HEK293 (cell line): ENCODE results near the gene PPIL3.

Source experiments
- CTCF ChIA-PET: fragments of 350-600 bp; formaldehyde crosslinking; extraction: SDS; loops from one replicate; lab custom pipeline; 2021; ENCODE audit warnings: antibody characterized with exemption; lab: Yijun Ruan, JAX
- POLR2A ChIA-PET: fragments of 300-600 bp; formaldehyde crosslinking; extraction: SDS; loops from one replicate; lab custom pipeline; 2020; ENCODE audit warnings: antibody characterized with exemption, inconsistent platforms; lab: Yijun Ruan, JAX
- H3K27ac ChIP-seq: fragments of 200-500 bp; sonication (Bioruptor generic); 2 replicates; pipeline ENCODE4 v1.5.1; 2014; ENCODE audit warnings: low read depth, low read length, control low read depth, inconsistent platforms; ENCODE audit errors: extremely low read depth
- H3K36me3 ChIP-seq, 2 experiments: fragments of 200-500 bp in 1 of 2; sonication (Bioruptor generic) in 1 of 2; 1 replicate in 1 of 2; 2 replicates in 1 of 2; pipeline ENCODE4 v1.5.1; 2014 to 2017; ENCODE audit warnings: inconsistent platforms in 2 of 2, low read length in 2 of 2; ENCODE audit not compliant: control insufficient read depth in 2 of 2, insufficient read depth in 1 of 2
- H3K4me1 ChIP-seq: fragments of 200-500 bp; sonication (Bioruptor generic); 2 replicates; pipeline ENCODE4 v1.5.1; 2014; ENCODE audit warnings: mild to moderate bottlenecking, low read length, inconsistent platforms; ENCODE audit not compliant: control insufficient read depth, insufficient read depth
- H3K4me3 ChIP-seq: 2 replicates; pipeline ENCODE4 v1.5.1; 2011; ENCODE audit warnings: low read depth, mild to moderate bottlenecking, control low read depth, low read length, moderate library complexity
- H3K9me3 ChIP-seq: fragments of 200-500 bp; sonication (Bioruptor generic); 2 replicates; pipeline ENCODE4 v1.5.1; 2014; ENCODE audit warnings: low read depth, low read length, inconsistent platforms; ENCODE audit not compliant: control insufficient read depth, insufficient read depth
- KLF7 ChIP-seq: fragments of 450-650 bp; formaldehyde crosslinking; IDR thresholded peaks from 2 replicates; pipeline ENCODE4 v1.5.1; 2016; ENCODE audit warnings: missing biosample characterization, missing genetic modification characterization, borderline replicate concordance
- OVOL3 ChIP-seq: fragments of 450-650 bp; formaldehyde crosslinking; IDR thresholded peaks from 2 replicates; pipeline ENCODE4 v1.5.1; 2016; ENCODE audit warnings: missing biosample characterization, missing genetic modification characterization
- ZFP37 ChIP-seq: fragments of 450-650 bp; formaldehyde crosslinking; IDR thresholded peaks from 2 replicates; pipeline ENCODE4 v1.5.1; 2016; ENCODE audit warnings: missing biosample characterization, missing genetic modification characterization
- ZNF175 ChIP-seq: fragments of 450-650 bp; formaldehyde crosslinking; IDR thresholded peaks from 2 replicates; pipeline ENCODE4 v1.5.1; 2016; ENCODE audit warnings: missing biosample characterization, missing genetic modification characterization
- ZNF394 ChIP-seq: fragments of 450-650 bp; formaldehyde crosslinking; IDR thresholded peaks from 2 replicates; pipeline ENCODE4 v1.5.1; 2016; ENCODE audit warnings: missing biosample characterization, missing genetic modification characterization, mild to moderate bottlenecking, moderate library complexity, borderline replicate concordance
- ZNF561 ChIP-seq: fragments of 450-650 bp; IDR thresholded peaks from 2 replicates; pipeline ENCODE4 v1.5.1; 2018; ENCODE audit warnings: missing biosample characterization, missing genetic modification characterization, borderline replicate concordance
- ZNF596 ChIP-seq: fragments of 450-650 bp; IDR thresholded peaks from 2 replicates; pipeline ENCODE4 v1.5.0; 2018; ENCODE audit warnings: missing biosample characterization, mild to moderate bottlenecking, missing genetic modification characterization, moderate library complexity
- ZNF610 ChIP-seq: fragments of 450-650 bp; formaldehyde crosslinking; IDR thresholded peaks from 2 replicates; pipeline ENCODE4 v1.5.1; 2016; ENCODE audit warnings: missing biosample characterization, missing genetic modification characterization, borderline replicate concordance
- ZNF707 ChIP-seq: fragments of 450-650 bp; formaldehyde crosslinking; IDR thresholded peaks from 2 replicates; pipeline ENCODE4 v1.5.1; 2016; ENCODE audit warnings: missing biosample characterization, missing genetic modification characterization
- ZNF776 ChIP-seq: fragments of 450-650 bp; formaldehyde crosslinking; IDR thresholded peaks from 2 replicates; pipeline ENCODE4 v1.5.0; 2017; ENCODE audit warnings: missing biosample characterization, missing genetic modification characterization, borderline replicate concordance
- TF ChIP-seq, protein P1 (sequence below): fragments of 450-650 bp; formaldehyde crosslinking; optimal IDR thresholded peaks from 2 replicates; pipeline ENCODE3; 2016; ENCODE audit warnings: missing biosample characterization, mild to moderate bottlenecking, missing genetic modification characterization
- TF ChIP-seq, protein P2 (sequence below): fragments of 450-650 bp; formaldehyde crosslinking; IDR thresholded peaks from 2 replicates; pipeline ENCODE4 v1.5.1; 2016; ENCODE audit warnings: missing biosample characterization, missing genetic modification characterization
- TF ChIP-seq, protein P3 (sequence below): fragments of 450-650 bp; formaldehyde crosslinking; IDR thresholded peaks from 2 replicates; pipeline ENCODE4 v1.5.1; 2016; ENCODE audit warnings: missing biosample characterization, missing genetic modification characterization

Gene PPIL3

GRCh38 chr2:200845669-200846325 is 43.1 kb downstream of the PPIL3 start (continued):
- TF ChIP-seq, protein P1, sequence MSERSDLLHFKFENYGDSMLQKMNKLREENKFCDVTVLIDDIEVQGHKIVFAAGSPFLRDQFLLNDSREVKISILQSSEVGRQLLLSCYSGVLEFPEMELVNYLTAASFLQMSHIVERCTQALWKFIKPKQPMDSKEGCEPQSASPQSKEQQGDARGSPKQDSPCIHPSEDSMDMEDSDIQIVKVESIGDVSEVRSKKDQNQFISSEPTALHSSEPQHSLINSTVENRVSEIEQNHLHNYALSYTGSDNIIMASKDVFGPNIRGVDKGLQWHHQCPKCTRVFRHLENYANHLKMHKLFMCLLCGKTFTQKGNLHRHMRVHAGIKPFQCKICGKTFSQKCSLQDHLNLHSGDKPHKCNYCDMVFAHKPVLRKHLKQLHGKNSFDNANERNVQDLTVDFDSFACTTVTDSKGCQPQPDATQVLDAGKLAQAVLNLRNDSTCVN (tag by site-specific recombination), result no peak
- TF ChIP-seq ZNF610 (no peak), KLF7 (tag by site-specific recombination) (no peak)

- Histone ChIP-seq H3K4me1 (no peaks in the 10 kb centered on the region), H3K27ac (no peak overlapping the region), H3K4me3 (no peak overlapping the region), H3K9me3 (no peaks in the 10 kb centered on the region), H3K36me3 (no peaks in the 10 kb centered on the region)
- TF ChIP-seq ZNF596 (no peak), ZNF394 (tag by site-specific recombination) (no peak), ZNF707 (tag by site-specific recombination) (no peak), ZFP37 (no peak), ZNF561 (no peak), ZNF175 (tag by site-specific recombination) (no peak), ZNF776 (tag by site-specific recombination) (no peak), OVOL3 (tag by site-specific recombination) (no peak)
- TF ChIP-seq, protein P2, sequence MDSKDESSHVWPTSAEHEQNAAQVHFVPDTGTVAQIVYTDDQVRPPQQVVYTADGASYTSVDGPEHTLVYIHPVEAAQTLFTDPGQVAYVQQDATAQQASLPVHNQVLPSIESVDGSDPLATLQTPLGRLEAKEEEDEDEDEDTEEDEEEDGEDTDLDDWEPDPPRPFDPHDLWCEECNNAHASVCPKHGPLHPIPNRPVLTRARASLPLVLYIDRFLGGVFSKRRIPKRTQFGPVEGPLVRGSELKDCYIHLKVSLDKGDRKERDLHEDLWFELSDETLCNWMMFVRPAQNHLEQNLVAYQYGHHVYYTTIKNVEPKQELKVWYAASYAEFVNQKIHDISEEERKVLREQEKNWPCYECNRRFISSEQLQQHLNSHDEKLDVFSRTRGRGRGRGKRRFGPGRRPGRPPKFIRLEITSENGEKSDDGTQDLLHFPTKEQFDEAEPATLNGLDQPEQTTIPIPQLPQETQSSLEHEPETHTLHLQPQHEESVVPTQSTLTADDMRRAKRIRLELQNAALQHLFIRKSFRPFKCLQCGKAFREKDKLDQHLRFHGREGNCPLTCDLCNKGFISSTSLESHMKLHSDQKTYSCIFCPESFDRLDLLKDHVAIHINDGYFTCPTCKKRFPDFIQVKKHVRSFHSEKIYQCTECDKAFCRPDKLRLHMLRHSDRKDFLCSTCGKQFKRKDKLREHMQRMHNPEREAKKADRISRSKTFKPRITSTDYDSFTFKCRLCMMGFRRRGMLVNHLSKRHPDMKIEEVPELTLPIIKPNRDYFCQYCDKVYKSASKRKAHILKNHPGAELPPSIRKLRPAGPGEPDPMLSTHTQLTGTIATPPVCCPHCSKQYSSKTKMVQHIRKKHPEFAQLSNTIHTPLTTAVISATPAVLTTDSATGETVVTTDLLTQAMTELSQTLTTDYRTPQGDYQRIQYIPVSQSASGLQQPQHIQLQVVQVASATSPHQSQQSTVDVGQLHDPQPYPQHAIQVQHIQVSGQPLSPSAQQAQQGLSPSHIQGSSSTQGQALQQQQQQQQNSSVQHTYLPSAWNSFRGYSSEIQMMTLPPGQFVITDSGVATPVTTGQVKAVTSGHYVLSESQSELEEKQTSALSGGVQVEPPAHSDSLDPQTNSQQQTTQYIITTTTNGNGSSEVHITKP (tag by site-specific recombination), result no peak
- TF ChIP-seq, protein P3, sequence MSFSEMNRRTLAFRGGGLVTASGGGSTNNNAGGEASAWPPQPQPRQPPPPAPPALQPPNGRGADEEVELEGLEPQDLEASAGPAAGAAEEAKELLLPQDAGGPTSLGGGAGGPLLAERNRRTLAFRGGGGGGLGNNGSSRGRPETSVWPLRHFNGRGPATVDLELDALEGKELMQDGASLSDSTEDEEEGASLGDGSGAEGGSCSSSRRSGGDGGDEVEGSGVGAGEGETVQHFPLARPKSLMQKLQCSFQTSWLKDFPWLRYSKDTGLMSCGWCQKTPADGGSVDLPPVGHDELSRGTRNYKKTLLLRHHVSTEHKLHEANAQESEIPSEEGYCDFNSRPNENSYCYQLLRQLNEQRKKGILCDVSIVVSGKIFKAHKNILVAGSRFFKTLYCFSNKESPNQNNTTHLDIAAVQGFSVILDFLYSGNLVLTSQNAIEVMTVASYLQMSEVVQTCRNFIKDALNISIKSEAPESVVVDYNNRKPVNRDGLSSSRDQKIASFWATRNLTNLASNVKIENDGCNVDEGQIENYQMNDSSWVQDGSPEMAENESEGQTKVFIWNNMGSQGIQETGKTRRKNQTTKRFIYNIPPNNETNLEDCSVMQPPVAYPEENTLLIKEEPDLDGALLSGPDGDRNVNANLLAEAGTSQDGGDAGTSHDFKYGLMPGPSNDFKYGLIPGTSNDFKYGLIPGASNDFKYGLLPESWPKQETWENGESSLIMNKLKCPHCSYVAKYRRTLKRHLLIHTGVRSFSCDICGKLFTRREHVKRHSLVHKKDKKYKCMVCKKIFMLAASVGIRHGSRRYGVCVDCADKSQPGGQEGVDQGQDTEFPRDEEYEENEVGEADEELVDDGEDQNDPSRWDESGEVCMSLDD (tag by site-specific recombination), result no peak
- ChIA-PET POLR2A (interaction anchor here (0.8 to 1.1 kb wide), 3 partner anchors 12 to 19 kb away, joined by 3 read pairs; partner anchors contain the start of gene CLK1), CTCF (interaction anchor here (0.9 to 1.1 kb wide), 2 partner anchors 17 to 141 kb away, joined by 3 to 4 read pairs; no protein-coding TSS in a partner anchor)
Observed at GRCh38 chr2:200845194-200845593, 43.7 kb downstream of the PPIL3 start.
